ENCODE results near the gene LYRM7. TPM values are rescaled to one million over a fixed set of nuclear protein-coding genes. Genes with fewer than 3 reads are reported as not detected.

The LYRM7 gene
- total RNA-seq, 1 experiment from 2014 or later, result 5.0 TPM

GRCh38 chr5:131169810-131170539, 769 bp upstream of the LYRM7 start:
- Histone ChIP-seq H2AFZ (ENCODE audit: low read length) (peak overlapping the region; percentile 79), H3K79me2 (ENCODE audit: low read length) (peaks cover 19% of the 10 kb centered on the region), H3K9ac (ENCODE audit: low read length) (peak overlapping the region; percentile 82), H3K4me3 (ENCODE audit: low read length) (peak overlapping the region; percentile 95), H3K9me3 (ENCODE audit: low read length) (no peaks in the 10 kb centered on the region), H3K9me2 (replicated peaks; ENCODE audit: low read length) (no peaks in the 10 kb centered on the region), H3K27ac (ENCODE audit: low read length) (no peak overlapping the region), H4K20me1 (ENCODE audit: low read length) (no peaks in the 10 kb centered on the region), H3K27me3 (ENCODE audit: low read length) (no peaks in the 10 kb centered on the region), H3K4me1 (ENCODE audit: insufficient read depth, low read length) (0 out of 2 replicates have a peak, but pooled peaks cover 10% of the 10 kb centered on the region), H3K36me3 (ENCODE audit: low read depth, low read length) (no peaks in the 10 kb centered on the region), H3F3A (ENCODE audit: low read length, unreplicated experiment) (no peaks in the 10 kb centered on the region), H3K4me2 (ENCODE audit: low read length) (peak overlapping the region; percentile 85)
- DNase-seq (no peak), ATAC-seq (no peak)
- BruUV-seq (replicated peaks), result TSS peak; percentile 97
- TF ChIP-seq EZH2phosphoT487 (IDR thresholded peaks at IDR 0.05; ENCODE audit: borderline replicate concordance, low read length), result no peak
- no peak for TF ChIP-seq EZH2 (IDR thresholded peaks at IDR 0.05; ENCODE audit: low read length, unreplicated experiment)
- TF ChIP-seq CTCF (conservative IDR thresholded peaks at IDR 0.05; ENCODE audit: low read depth, low read length), result no peak
- intact Hi-C loops (cut with micrococcal nuclease), result loop anchor here (1.0 to 10.0 kb wide), 4 partner anchors 17 to 215 kb away; no protein-coding TSS in a partner anchor
- ChIA-PET POLR2A (ENCODE audit: unreplicated experiment) (no interaction called here), CTCF (no interaction called here)

GRCh38 chr5:131171276-131171810, 599 bp downstream of the LYRM7 start:
- CTCF ChIA-PET, result no interaction called here
- POLR2A ChIA-PET (ENCODE audit: unreplicated experiment), result no interaction called here
- intact Hi-C loops (cut with micrococcal nuclease), result loop anchor here (2.0 kb wide), 1 partner anchor 15 kb away; no protein-coding TSS in a partner anchor

More at GRCh38 chr5:131171276-131171810, 599 bp downstream of the LYRM7 start:
- DNase-seq, result peak; percentile 25
- H3K9ac ChIP-seq (ENCODE audit: low read length), result peak overlapping the region; percentile 80
- peak; percentile 18 for ATAC-seq
- no peak for TF ChIP-seq CTCF (conservative IDR thresholded peaks at IDR 0.05; ENCODE audit: low read depth, low read length)
- no peak for TF ChIP-seq EZH2 (IDR thresholded peaks at IDR 0.05; ENCODE audit: low read length, unreplicated experiment)
- TF ChIP-seq EZH2phosphoT487 (IDR thresholded peaks at IDR 0.05; ENCODE audit: borderline replicate concordance, low read length), result no peak
- peak overlapping the region; percentile 89 for H3K4me2 ChIP-seq (ENCODE audit: low read length)
- H3K79me2 ChIP-seq (ENCODE audit: low read length), result peaks cover 18% of the 10 kb centered on the region
- H4K20me1 ChIP-seq (ENCODE audit: low read length), result no peaks in the 10 kb centered on the region
- no peaks in the 10 kb centered on the region for H3K9me2 ChIP-seq (replicated peaks; ENCODE audit: low read length)
- H3K4me1 ChIP-seq (ENCODE audit: insufficient read depth, low read length), result 0 out of 2 replicates have a peak, but pooled peaks cover 10% of the 10 kb centered on the region
- H3K9me3 ChIP-seq (ENCODE audit: low read length), result no peaks in the 10 kb centered on the region
- H3K27ac ChIP-seq (ENCODE audit: low read length), result 0 out of 2 replicates have a peak overlapping the region, but pooled peaks have one; percentile 17
- no peaks in the 10 kb centered on the region for H3F3A ChIP-seq (ENCODE audit: low read length, unreplicated experiment)
- H2AFZ ChIP-seq (ENCODE audit: low read length), result peak overlapping the region; percentile 78
- peak overlapping the region; percentile 95 for H3K4me3 ChIP-seq (ENCODE audit: low read length)
- TSS peak; percentile 84 for BruUV-seq (replicated peaks)
- H3K27me3 ChIP-seq (ENCODE audit: low read length), result no peaks in the 10 kb centered on the region
- H3K36me3 ChIP-seq (ENCODE audit: low read depth, low read length), result no peaks in the 10 kb centered on the region

Data from PC-3 (cell line).